K562 (cell line): ENCODE results near the gene MICOS13. TPM values are rescaled to one million over a fixed set of nuclear protein-coding genes. Genes with fewer than 3 reads are reported as not detected.

Experiments
- ATAC-seq: fragments of 200-7000 bp; cut with Tn5 transposase; 3 replicates; pipeline ENCODE4 v1.9.1; 2020; ENCODE audit warnings: moderate library complexity
- BruUV-seq: library from RNA; stranded (reverse); fragments of 400-500 nt; replicated peaks from 2 replicates; lab custom pipeline; 2021; lab: Mats Ljungman, UMichigan
- CTCF ChIA-PET: fragments of 300-600 bp; formaldehyde crosslinking; extraction: SDS; loops from one replicate; lab custom pipeline; 2021; ENCODE audit warnings: low intra/inter-chr PET ratio; lab: Yijun Ruan, JAX
- POLR2A ChIA-PET: fragments of 300-600, 350-650 bp; sonication (Branson Sonifier 250); formaldehyde crosslinking; extraction: SDS; loops from one replicate; lab custom pipeline; 2021; ENCODE audit warnings: antibody characterized with exemption, inconsistent platforms; lab: Yijun Ruan, JAX
- DNase-seq, 4 experiments: peaks; one replicate each; pipeline versions ENCODE4 v3.0.0 to v3.0.0-alpha.2; 2011 to 2018; ENCODE audit warnings: low spot score in 3 of 4, mixed read lengths in 3 of 4; ENCODE audit errors: extremely low read depth in 1 of 4
- FAIRE-seq: peaks from 2 replicates; lab custom pipeline; 2011; peaks lifted over from hg19 to GRCh38; lab: Jason Lieb, UNC
- H2AFZ ChIP-seq: 2 replicates; pipeline ENCODE4 v1.6.0; 2011; ENCODE audit warnings: low read depth, low read length, control low read depth, inconsistent platforms
- H3K27ac ChIP-seq: fragments of 200-600 bp; 3 replicates; pipeline ENCODE4 v1.8.0; 2011; ENCODE audit warnings: low read depth, mild to moderate bottlenecking, control low read depth, inconsistent platforms, low read length, moderate library complexity, mixed read lengths; ENCODE audit errors: extremely low read depth
- H3K27me3 ChIP-seq, 2 experiments: fragments of 300-600 bp in 1 of 2; 2 replicates in 1 of 2; 3 replicates in 1 of 2; pipeline versions ENCODE4 v1.6.0 to v1.8.0; 2011; ENCODE audit warnings: inconsistent platforms in 2 of 2, low read length in 2 of 2, mild to moderate bottlenecking in 1 of 2, mixed read lengths in 1 of 2, moderate library complexity in 1 of 2; ENCODE audit not compliant: control insufficient read depth in 2 of 2, insufficient read depth in 2 of 2
- H3K36me3 ChIP-seq: fragments of 300-600 bp; 3 replicates; pipeline ENCODE4 v1.8.0; 2011; ENCODE audit warnings: mild to moderate bottlenecking, low read length, inconsistent platforms; ENCODE audit not compliant: control insufficient read depth, insufficient read depth
- H3K4me1 ChIP-seq, 2 experiments: fragments of 200-600 bp in 1 of 2; replicated peaks in 1 of 2; 2 replicates in 1 of 2; 3 replicates in 1 of 2; pipeline versions ENCODE4 v1.5.1 to v1.8.0; 2011; ENCODE audit warnings: inconsistent platforms in 2 of 2, low read length in 2 of 2, mild to moderate bottlenecking in 1 of 2, mixed read lengths in 1 of 2, moderate library complexity in 1 of 2; ENCODE audit not compliant: control insufficient read depth in 2 of 2, insufficient read depth in 2 of 2
- H3K4me2 ChIP-seq: 2 replicates; pipeline ENCODE4 v1.6.1; 2011; ENCODE audit warnings: low read length, control low read depth, inconsistent platforms, mixed read lengths; ENCODE audit not compliant: insufficient read depth
- H3K4me3 ChIP-seq: fragments of 200-600 bp; sonication (generic), shearing (Covaris generic); 2 replicates; pipeline ENCODE4 v1.5.1; 2016; ENCODE audit warnings: control low read depth, inconsistent platforms
- H3K79me2 ChIP-seq: fragments of 200-600 bp; 3 replicates; pipeline ENCODE4 v1.8.0; 2011; ENCODE audit warnings: low read length, inconsistent platforms; ENCODE audit not compliant: control insufficient read depth, insufficient read depth
- H3K9ac ChIP-seq, 2 experiments: 2 replicates each; pipeline versions ENCODE4 v1.6.0 to v1.6.1; 2011; ENCODE audit warnings: low read depth in 2 of 2, low read length in 2 of 2, control low read depth in 1 of 2, inconsistent platforms in 1 of 2, mild to moderate bottlenecking in 1 of 2, mixed read lengths in 1 of 2; ENCODE audit not compliant: insufficient read depth in 1 of 2
- H3K9me1 ChIP-seq: one replicate; pipeline ENCODE4 v1.6.0; 2011; ENCODE audit warnings: inconsistent platforms, mild to moderate bottlenecking, low read length, moderate library complexity; ENCODE audit not compliant: control insufficient read depth, insufficient read depth
- H3K9me3 ChIP-seq: replicated peaks from 2 replicates; pipeline ENCODE4 v1.5.1; 2011; ENCODE audit warnings: low read depth, low read length, inconsistent platforms; ENCODE audit not compliant: control insufficient read depth, insufficient read depth
- H4K20me1 ChIP-seq: replicated peaks from 2 replicates; pipeline ENCODE4 v1.6.1; 2011; ENCODE audit warnings: low read length, inconsistent platforms, mixed read lengths; ENCODE audit not compliant: control insufficient read depth, insufficient read depth
- ARHGAP35 ChIP-seq: fragments of 450-650 bp; IDR thresholded peaks from 2 replicates; pipeline ENCODE4 v1.6.1; 2018; ENCODE audit not compliant: partially characterized antibody
- HLTF ChIP-seq: fragments of 450-650 bp; IDR thresholded peaks from 2 replicates; pipeline ENCODE4 v1.6.1; 2016
- KDM2B ChIP-seq: fragments of 250-450 bp; sonication (Bioruptor Pico); IDR thresholded peaks from 2 replicates; pipeline ENCODE4 v1.8.0; 2021; ENCODE audit warnings: mild to moderate bottlenecking, moderate library complexity
- LARP7 ChIP-seq: fragments of 450-650 bp; IDR thresholded peaks from 2 replicates; pipeline ENCODE4 v1.6.1; 2016
- MEF2A ChIP-seq: IDR thresholded peaks from 2 replicates; pipeline ENCODE4 v1.6.1; 2011; ENCODE audit warnings: low read depth, mild to moderate bottlenecking, low read length, moderate library complexity; ENCODE audit not compliant: control insufficient read depth
- MEF2D ChIP-seq: conservative IDR thresholded peaks from 2 replicates; pipeline ENCODE4 v1.6.1; 2016; ENCODE audit warnings: low read depth, missing genetic modification characterization, missing compliant biosample characterization
- PHF20 ChIP-seq: fragments of 450-650 bp; IDR thresholded peaks from 2 replicates; pipeline ENCODE4 v1.6.1; 2018; ENCODE audit not compliant: partially characterized antibody
- SAFB2 ChIP-seq: fragments of 200-400 bp; formaldehyde crosslinking; IDR thresholded peaks from 2 replicates; pipeline ENCODE4 v1.6.1; 2018; ENCODE audit warnings: borderline replicate concordance, low read length, low read depth, moderate library complexity; ENCODE audit not compliant: severe bottlenecking
- SNIP1 ChIP-seq: fragments of 450-650 bp; IDR thresholded peaks from 2 replicates; pipeline ENCODE4 v1.7.1; 2017; ENCODE audit warnings: low read depth, mild to moderate bottlenecking
- STAT5B ChIP-seq: fragments of 250-450 bp; sonication (Bioruptor Pico); IDR thresholded peaks from 2 replicates; pipeline ENCODE4 v1.8.0; 2021; ENCODE audit warnings: mild to moderate bottlenecking, inconsistent platforms
- TBP ChIP-seq: optimal IDR thresholded peaks from 2 replicates; pipeline ENCODE3; 2011; ENCODE audit warnings: low read depth, low read length, improper control_type of control experiment
- ZEB2 ChIP-seq: fragments of 450-650 bp; IDR thresholded peaks from 2 replicates; pipeline ENCODE4 v1.6.1; 2016
- ZNF584 ChIP-seq: fragments of 200-800 bp; sonication (Bioruptor generic); IDR thresholded peaks from 2 replicates; pipeline ENCODE4 v1.6.1; 2016; ENCODE audit warnings: low read depth, mild to moderate bottlenecking, missing genetic modification characterization, missing compliant biosample characterization
- WGBS: fragments of 100-300 bp; shearing (Covaris generic); methylation state at CpG from one replicate; pipeline ENCODE4 v1.1.6; 2016; ENCODE audit warnings: low coverage, mixed read lengths; ENCODE audit not compliant: insufficient coverage; ENCODE audit errors: missing lambda C conversion rate; 5-methylcytosine and 5-hydroxymethylcytosine counted together
- in situ Hi-C: fragments of 300-500 bp; cut with MboI; formaldehyde crosslinking; loops from 4 replicates; pipeline ENCODE4 v1.15.0; 2018; ENCODE audit warnings: inconsistent platforms, mixed read lengths
- intact Hi-C: fragments of 100-400 bp; cut with micrococcal nuclease; formaldehyde crosslinking; loops from 2 replicates; pipeline ENCODE4 v1.14.2; 2022
- polyA plus RNA-seq, 8 experiments: library from polyadenylated mRNA; depleted of rRNA in 4 of 8; stranded (reverse) in 5 of 8; unstranded in 3 of 8; fragments of >200 nt; fragmentation: Nextera tagmentation in 2 of 8; fragmentation: Illumina TruSeq in 1 of 8; extraction: Ambion mirVana in 2 of 8; extraction: Trizol in 1 of 8; gene quantifications; 2 replicates each; pipeline versions ENCODE4 v1.2.1 to v1.2.3, GENCODE V29; 2011 to 2014; ENCODE audit warnings: inconsistent platforms in 1 of 8, missing spikeins in 1 of 8
- total RNA-seq, 7 experiments: library from RNA; depleted of rRNA in 6 of 7; stranded (reverse); fragments of >200 nt in 6 of 7; fragmentation: Illumina TruSeq in 2 of 7; extraction: Trizol in 2 of 7; gene quantifications; 2 replicates each; pipeline versions ENCODE4 v1.2.1 to v1.2.3, GENCODE V29; 2011 to 2021; ENCODE audit warnings: low replicate concordance in 1 of 7
- TF ChIP-seq, protein P1 (sequence below): fragments of 450-650 bp; IDR thresholded peaks from 2 replicates; pipeline ENCODE4 v1.7.0; 2016; ENCODE audit warnings: borderline replicate concordance
- TF ChIP-seq, protein P2 (sequence below): fragments of 450-650 bp; IDR thresholded peaks from 2 replicates; pipeline ENCODE4 v1.6.1; 2018; ENCODE audit not compliant: partially characterized antibody
- TF ChIP-seq, protein P3 (sequence below): fragments of 250-450 bp; sonication (Bioruptor Pico); IDR thresholded peaks from 2 replicates; pipeline ENCODE4 v1.8.0; 2022; ENCODE audit warnings: moderate library complexity, mild to moderate bottlenecking, inconsistent platforms

The MICOS13 gene
- total and polyA plus RNA-seq, 9 of the 15 experiments (the other 6 are each of a cell fraction or from before 2014, with no cell fraction given), result 15.5 to 220 (median 49.4) TPM

DNA sequence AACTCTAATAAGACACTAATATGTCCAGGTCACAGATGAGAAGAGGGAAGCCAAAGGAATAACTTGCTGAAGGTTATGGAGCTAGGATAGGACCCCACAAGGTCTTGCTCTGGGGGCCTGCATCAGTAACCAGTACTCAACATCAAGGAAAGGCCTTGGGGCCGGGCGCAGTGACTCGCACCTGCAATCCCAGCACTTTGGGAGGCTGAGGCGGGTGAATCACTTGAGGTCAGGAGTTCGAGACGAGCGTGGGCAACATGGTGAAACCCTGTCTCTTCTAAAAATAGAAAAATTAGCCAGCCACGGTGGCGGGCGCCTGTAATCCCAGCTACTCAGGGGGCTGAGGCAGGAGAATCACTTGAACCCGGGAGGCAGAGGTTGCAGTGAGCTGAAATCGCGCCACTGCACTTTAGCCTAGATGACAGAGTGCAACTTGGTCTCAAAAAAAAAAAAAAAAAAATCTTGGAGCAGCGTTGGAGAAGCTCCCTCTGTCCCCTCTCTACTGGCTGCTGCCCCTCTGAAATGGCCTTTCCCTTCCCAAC is 37.8 kb upstream of the MICOS13 start:
- WGBS, result 7% methylated on average over 14 of the region's 14 CpGs
- ChIA-PET POLR2A (interaction anchor here (0.5 to 3.3 kb wide), 26 partner anchors 9 to 1746 kb away, joined by 3 to 31 read pairs (median 4); partner anchors contain the start of genes DUS3L, NDUFA11, RPL36 and VMAC), CTCF (interaction anchor here (0.7 kb wide), 1 partner anchor 108 kb away, joined by 3 read pairs; no protein-coding TSS in a partner anchor)
- peak overlapping the region; percentile 98 for H3K4me3 ChIP-seq
- H2AFZ ChIP-seq, result no peak overlapping the region
- H3K9me3 ChIP-seq, result no peaks in the 10 kb centered on the region
- peak overlapping the region; percentile 99 for H3K27ac ChIP-seq
- H4K20me1 ChIP-seq, result peaks cover 12% of the 10 kb centered on the region; the same call in 1 of the 2 replicates
- H3K27me3 ChIP-seq, result no peaks in the 10 kb centered on the region
- intact Hi-C loops, result loop anchor here (1.0 to 2.0 kb wide), 2 partner anchors 26 to 73 kb away; partner anchors contain the start of gene DUS3L
- ATAC-seq (no peak), FAIRE-seq (no peak), DNase-seq (peak in 2 of 4 experiments; percentile 4 to 46)
- peak overlapping the region; percentile 98 to 99 for H3K9ac ChIP-seq
- peak overlapping the region; percentile 98 for H3K4me2 ChIP-seq
- H3K9me1 ChIP-seq, result no peaks in the 10 kb centered on the region
- no TSS peak for BruUV-seq
- peaks cover 63% of the 10 kb centered on the region for H3K79me2 ChIP-seq
- H3K36me3 ChIP-seq, result peaks cover 47% of the 10 kb centered on the region
- peaks cover 13 to 28% of the 10 kb centered on the region in 2 experiments; a peak in 4 of 5 replicates for H3K4me1 ChIP-seq
- in situ Hi-C loops, result no loop called here
- TF ChIP-seq KDM2B, result no peak
- 0 out of 2 replicates have a peak, but pooled peaks have one; percentile 46 for TF ChIP-seq ZNF584 (CRISPR knock-in tag)
- no peak for TF ChIP-seq LARP7
- TF ChIP-seq, protein P1, sequence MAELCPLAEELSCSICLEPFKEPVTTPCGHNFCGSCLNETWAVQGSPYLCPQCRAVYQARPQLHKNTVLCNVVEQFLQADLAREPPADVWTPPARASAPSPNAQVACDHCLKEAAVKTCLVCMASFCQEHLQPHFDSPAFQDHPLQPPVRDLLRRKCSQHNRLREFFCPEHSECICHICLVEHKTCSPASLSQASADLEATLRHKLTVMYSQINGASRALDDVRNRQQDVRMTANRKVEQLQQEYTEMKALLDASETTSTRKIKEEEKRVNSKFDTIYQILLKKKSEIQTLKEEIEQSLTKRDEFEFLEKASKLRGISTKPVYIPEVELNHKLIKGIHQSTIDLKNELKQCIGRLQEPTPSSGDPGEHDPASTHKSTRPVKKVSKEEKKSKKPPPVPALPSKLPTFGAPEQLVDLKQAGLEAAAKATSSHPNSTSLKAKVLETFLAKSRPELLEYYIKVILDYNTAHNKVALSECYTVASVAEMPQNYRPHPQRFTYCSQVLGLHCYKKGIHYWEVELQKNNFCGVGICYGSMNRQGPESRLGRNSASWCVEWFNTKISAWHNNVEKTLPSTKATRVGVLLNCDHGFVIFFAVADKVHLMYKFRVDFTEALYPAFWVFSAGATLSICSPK, result no peak
- TF ChIP-seq, protein P2, sequence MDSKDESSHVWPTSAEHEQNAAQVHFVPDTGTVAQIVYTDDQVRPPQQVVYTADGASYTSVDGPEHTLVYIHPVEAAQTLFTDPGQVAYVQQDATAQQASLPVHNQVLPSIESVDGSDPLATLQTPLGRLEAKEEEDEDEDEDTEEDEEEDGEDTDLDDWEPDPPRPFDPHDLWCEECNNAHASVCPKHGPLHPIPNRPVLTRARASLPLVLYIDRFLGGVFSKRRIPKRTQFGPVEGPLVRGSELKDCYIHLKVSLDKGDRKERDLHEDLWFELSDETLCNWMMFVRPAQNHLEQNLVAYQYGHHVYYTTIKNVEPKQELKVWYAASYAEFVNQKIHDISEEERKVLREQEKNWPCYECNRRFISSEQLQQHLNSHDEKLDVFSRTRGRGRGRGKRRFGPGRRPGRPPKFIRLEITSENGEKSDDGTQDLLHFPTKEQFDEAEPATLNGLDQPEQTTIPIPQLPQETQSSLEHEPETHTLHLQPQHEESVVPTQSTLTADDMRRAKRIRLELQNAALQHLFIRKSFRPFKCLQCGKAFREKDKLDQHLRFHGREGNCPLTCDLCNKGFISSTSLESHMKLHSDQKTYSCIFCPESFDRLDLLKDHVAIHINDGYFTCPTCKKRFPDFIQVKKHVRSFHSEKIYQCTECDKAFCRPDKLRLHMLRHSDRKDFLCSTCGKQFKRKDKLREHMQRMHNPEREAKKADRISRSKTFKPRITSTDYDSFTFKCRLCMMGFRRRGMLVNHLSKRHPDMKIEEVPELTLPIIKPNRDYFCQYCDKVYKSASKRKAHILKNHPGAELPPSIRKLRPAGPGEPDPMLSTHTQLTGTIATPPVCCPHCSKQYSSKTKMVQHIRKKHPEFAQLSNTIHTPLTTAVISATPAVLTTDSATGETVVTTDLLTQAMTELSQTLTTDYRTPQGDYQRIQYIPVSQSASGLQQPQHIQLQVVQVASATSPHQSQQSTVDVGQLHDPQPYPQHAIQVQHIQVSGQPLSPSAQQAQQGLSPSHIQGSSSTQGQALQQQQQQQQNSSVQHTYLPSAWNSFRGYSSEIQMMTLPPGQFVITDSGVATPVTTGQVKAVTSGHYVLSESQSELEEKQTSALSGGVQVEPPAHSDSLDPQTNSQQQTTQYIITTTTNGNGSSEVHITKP, result peak; percentile 97
- no peak for TF ChIP-seq ARHGAP35
- TF ChIP-seq HLTF, result no peak
- no peak for TF ChIP-seq PHF20
- TF ChIP-seq MEF2D (tag), result peak; percentile 78; the same call in 1 of the 2 replicates
- TF ChIP-seq TBP, result no peak
- peak; percentile 47; the same call in 1 of the 2 replicates for TF ChIP-seq MEF2A
- TF ChIP-seq STAT5B (CRISPR knock-in tag), result no peak
- TF ChIP-seq ZEB2, result no peak
- peak; percentile 21; the same call in 1 of the 2 replicates for TF ChIP-seq SNIP1
- TF ChIP-seq SAFB2, result no peak
- TF ChIP-seq, protein P3, sequence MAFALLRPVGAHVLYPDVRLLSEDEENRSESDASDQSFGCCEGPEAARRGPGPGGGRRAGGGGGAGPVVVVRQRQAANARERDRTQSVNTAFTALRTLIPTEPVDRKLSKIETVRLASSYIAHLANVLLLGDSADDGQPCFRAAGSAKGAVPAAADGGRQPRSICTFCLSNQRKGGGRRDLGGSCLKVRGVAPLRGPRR (CRISPR knock-in tag), result peak; percentile 14; the same call in 1 of the 2 replicates
